COLO829 (cell line): ENCODE measurements around the gene ANKRD40.

Experiments
- DNase-seq: peaks from one replicate; pipeline ENCODE4 v3.0.0; 2012; ENCODE audit warnings: low spot score

Gene ANKRD40

DNA sequence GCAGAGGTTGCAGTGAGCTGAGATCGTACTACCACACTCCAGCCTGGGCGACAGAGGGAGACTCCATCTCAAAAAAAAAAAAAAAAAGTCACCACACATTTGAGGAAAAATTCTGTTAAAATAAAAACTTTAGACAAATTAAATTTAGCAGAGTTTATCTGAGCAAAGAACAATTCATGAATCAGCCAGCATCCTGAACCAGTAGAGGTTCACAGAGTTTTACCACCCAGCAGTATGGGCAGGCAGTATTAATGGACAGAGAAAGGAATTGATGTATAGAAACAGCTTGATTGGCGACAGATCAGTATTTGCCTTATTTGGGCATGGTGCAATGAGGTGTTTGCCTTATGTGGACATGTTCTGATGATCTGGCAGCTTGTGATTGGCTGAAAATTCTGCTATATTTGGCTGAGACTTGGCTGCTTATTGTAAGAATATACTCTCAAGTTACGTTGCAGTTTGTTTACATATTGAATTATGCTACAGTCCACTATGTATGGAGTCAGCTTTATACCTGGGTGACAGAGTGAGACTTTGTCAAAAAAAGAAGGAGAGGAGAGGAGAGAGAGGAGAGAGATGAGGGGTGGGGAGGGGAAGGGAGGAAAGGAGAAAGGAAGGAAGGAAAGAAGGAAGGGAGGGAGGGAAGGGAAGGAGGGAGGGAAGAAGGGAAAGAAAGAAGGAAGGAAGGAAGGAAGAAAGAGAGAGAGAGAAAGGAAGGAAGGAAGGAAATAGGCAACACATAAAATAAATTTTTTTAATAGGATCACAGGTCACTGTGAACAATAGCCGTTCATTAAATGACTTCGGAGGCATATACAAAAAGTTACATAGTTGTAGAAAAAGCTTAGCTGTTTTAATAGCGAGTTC, 58.4 kb downstream of the ANKRD40 start:
- DNase-seq: no peak

DNA sequence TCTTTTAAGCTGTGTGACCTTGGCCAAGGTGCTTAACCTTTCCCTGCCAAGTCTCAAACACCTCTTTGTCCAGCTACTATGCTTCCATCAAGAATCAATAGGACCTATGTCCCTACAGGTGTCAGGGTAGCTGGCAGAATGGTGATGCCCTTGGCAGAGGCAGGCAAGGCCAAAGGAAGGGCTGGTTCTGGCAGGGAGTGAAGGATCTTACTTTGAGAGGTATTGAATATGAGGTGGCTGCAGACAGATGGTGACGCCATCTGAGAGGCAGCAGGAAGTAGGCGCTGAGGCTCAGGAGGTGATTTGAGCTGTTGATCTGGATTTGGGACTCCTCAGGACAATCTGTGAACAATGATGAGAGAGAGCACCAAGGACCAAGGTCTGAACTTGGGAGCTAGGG, 60.5 kb downstream of the ANKRD40 start:
- no peak for DNase-seq

DNA sequence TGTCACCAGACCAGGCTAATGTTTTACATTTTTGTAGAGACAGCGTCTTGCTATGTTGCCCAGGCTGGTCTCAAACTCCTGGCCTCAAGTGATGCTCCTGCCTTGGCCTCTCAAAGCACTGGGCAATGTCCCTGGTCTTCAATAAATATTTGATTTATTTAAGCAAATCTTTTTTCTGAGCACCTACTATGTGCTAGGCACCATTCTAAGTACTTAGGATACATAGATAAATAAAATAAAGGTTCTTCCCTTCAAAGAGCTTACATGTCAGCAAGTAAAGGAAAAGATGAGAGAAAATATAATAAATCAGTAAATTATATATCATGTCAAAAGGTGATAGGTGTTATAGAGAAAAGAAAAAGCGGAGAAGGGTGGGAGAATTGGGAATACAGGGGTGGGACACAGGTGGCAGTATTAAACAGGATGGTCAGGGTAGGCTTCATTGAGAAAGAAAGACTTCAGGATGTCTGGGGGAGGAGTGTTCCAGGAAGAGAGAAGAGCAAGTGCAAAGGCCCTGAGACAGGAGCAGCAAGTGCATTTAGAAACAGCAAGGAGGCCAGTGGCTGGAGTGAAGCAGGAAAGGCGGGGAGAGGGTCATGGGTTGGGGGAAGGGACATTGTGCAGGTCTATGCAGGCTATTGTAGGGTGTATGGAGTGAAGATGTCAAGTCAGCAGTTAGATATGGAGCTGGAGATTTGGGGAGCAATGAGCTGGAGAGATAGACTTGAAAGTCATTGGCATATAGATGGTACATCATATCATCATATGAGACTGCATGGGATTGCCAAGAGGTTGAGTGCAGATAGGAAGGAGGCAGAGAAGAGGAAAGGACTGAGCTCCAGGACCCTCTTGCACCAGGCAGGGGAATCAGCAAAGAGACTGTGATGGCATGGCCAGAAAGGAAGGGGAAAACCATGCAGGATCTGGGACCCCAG, 61.7 kb downstream of the ANKRD40 start:
- DNase-seq: no peak
